Cardiac muscle cell (in vitro differentiated cells and primary cell): ENCODE data around the gene NARS2. TPM values are rescaled to one million over a fixed set of nuclear protein-coding genes. Genes with fewer than 3 reads are reported as not detected.

Experiments
- DNase-seq, 2 donors: peaks; one replicate each; pipeline versions ENCODE4 v3.0.0 to v3.0.0-alpha.2; 2010 to 2017; ENCODE audit warnings: low read depth in 1 of 2, low spot score in 1 of 2
- H3K27ac ChIP-seq: fragments of 200-600 bp; sonication (generic); 2 replicates; pipeline ENCODE4 v1.5.1; 2016
- H3K27me3 ChIP-seq: fragments of 200-600 bp; sonication (generic); 2 replicates; pipeline ENCODE4 v1.6.0; 2016; ENCODE audit warnings: control low read depth
- H3K36me3 ChIP-seq: fragments of 200-600 bp; sonication (generic); 2 replicates; pipeline ENCODE4 v1.5.1; 2016; ENCODE audit warnings: control low read depth
- H3K4me1 ChIP-seq: fragments of 200-600 bp; sonication (generic); 2 replicates; pipeline ENCODE4 v1.8.1; 2017; ENCODE audit warnings: low read depth, mild to moderate bottlenecking, mixed run types
- H3K4me3 ChIP-seq: fragments of 200-600 bp; sonication (generic); 2 replicates; pipeline ENCODE4 v1.5.1; 2016; ENCODE audit warnings: mild to moderate bottlenecking
- H3K9me3 ChIP-seq: fragments of 200-600 bp; sonication (generic); 2 replicates; pipeline ENCODE4 v1.5.1; 2017; ENCODE audit warnings: low read depth, mild to moderate bottlenecking, control low read depth
- polyA plus RNA-seq: library from polyadenylated mRNA; unstranded; fragments of >200 nt; fragmentation: Nextera tagmentation; extraction: Ambion mirVana; gene quantifications from 2 replicates; pipeline ENCODE4 v1.2.1, GENCODE V29; 2016
- total RNA-seq: library from RNA; depleted of rRNA; stranded (reverse); fragments of >200 nt; gene quantifications from 2 replicates; pipeline ENCODE4 v1.2.3, GENCODE V29; 2016
- TF ChIP-seq, protein P1 (sequence below): IDR thresholded peaks from 2 replicates; pipeline ENCODE4 v1.5.1; 2012; ENCODE audit warnings: low read depth, mild to moderate bottlenecking, low read length

The NARS2 gene
- total and polyA plus RNA-seq, 2 experiments from 2014 or later: 27.2 to 40.5 TPM

DNA sequence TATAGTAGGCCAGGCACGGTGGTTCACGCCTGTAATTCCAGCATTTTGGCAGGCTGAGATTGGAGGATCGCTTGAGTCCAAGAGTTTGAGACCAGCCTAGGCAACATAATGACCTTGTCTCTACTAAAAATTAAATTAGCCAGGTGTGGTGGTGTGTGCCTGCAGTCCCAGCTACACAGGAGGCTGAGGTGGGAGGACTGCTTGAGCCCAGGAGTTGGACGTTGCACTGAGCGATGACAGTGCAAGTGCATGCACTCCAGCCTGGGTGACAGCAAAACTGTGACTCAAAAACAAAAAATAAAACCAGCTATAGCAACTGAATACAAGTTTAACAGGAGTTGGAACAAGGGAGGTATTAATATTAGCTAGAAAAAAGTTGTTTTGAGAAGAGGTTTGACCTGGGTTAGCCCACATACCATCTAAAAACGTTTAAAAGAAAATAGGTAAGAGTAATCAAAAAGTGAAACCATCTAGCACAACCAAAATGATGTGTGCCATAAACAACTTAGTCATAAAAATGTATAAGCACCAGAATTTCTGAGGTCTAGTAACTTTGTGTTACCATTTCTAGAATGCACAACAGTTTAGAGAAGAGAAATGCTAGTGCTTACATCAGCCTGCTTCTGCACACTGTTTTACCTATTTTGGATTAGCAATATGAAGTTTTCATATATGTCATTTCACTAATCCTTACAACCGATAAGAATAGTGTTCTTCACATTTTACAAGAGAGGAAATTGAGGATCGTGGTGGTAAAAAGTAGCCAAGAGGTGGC lies 26.5 kb downstream of the NARS2 start:
- no peaks in the 10 kb centered on the region for H3K27me3 ChIP-seq
- DNase-seq: no peak
- no peaks in the 10 kb centered on the region for H3K9me3 ChIP-seq
- no peak overlapping the region for H3K27ac ChIP-seq
- TF ChIP-seq, protein P1, sequence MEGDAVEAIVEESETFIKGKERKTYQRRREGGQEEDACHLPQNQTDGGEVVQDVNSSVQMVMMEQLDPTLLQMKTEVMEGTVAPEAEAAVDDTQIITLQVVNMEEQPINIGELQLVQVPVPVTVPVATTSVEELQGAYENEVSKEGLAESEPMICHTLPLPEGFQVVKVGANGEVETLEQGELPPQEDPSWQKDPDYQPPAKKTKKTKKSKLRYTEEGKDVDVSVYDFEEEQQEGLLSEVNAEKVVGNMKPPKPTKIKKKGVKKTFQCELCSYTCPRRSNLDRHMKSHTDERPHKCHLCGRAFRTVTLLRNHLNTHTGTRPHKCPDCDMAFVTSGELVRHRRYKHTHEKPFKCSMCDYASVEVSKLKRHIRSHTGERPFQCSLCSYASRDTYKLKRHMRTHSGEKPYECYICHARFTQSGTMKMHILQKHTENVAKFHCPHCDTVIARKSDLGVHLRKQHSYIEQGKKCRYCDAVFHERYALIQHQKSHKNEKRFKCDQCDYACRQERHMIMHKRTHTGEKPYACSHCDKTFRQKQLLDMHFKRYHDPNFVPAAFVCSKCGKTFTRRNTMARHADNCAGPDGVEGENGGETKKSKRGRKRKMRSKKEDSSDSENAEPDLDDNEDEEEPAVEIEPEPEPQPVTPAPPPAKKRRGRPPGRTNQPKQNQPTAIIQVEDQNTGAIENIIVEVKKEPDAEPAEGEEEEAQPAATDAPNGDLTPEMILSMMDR: no peak
- H3K4me1 ChIP-seq: peaks cover 21% of the 10 kb centered on the region
- H3K4me3 ChIP-seq: no peak overlapping the region
- H3K36me3 ChIP-seq: no peaks in the 10 kb centered on the region

DNA sequence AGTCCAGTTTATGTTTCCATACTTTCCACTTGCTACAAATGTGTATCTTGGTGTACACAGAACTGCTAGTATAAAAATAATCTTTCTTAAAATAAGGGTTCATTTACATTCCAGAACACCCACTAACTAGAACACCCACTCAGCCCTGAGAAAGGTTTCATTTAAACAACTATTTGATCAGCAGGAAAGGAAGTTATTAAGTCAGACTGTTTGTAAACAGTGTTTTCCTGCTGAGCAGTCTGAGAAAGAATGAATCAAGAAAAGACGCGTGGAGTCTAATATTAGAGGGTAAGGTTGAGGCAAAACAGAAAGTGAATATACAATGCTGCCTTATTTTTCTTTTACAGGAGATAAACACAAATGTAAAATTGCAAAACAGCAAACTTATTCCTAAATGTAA lies 32.7 kb downstream of the NARS2 start:
- no peaks in the 10 kb centered on the region for H3K36me3 ChIP-seq
- peaks cover 11% of the 10 kb centered on the region for H3K4me1 ChIP-seq
- TF ChIP-seq, protein P1: no peak
- no peak overlapping the region for H3K27ac ChIP-seq
- H3K27me3 ChIP-seq: no peaks in the 10 kb centered on the region
- no peak overlapping the region for H3K4me3 ChIP-seq
- no peaks in the 10 kb centered on the region for H3K9me3 ChIP-seq
- no peak for DNase-seq

DNA sequence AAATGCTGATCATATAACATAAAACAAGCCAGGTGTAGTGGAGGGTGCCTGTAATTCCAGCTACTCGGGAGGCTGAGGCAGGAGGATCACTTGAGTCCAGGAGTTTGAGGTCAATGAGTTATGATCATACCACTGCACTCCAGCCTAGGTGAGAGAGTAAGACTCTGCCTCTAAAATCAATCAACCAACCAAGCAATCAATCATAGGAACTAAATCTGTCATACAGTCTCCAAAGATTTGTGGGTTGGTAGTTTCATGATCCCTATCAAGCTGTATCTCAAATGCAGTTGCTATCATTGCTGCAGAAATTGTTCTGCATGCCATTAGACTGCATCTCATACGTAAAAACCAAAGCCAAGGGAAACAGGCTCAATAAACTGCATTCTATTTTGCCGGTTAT lies 33.1 kb downstream of the NARS2 start:
- no peaks in the 10 kb centered on the region for H3K9me3 ChIP-seq
- H3K36me3 ChIP-seq: no peaks in the 10 kb centered on the region
- TF ChIP-seq, protein P1: no peak
- no peaks in the 10 kb centered on the region for H3K27me3 ChIP-seq
- H3K27ac ChIP-seq: no peak overlapping the region
- DNase-seq: no peak
- no peak overlapping the region for H3K4me3 ChIP-seq
- peaks cover 11% of the 10 kb centered on the region for H3K4me1 ChIP-seq

- TF ChIP-seq, protein P1: no peak
- H3K27ac ChIP-seq: peak overlapping the region; percentile 31
These were observed 34.4 kb downstream of the NARS2 start for GRCh38 chr11:78540256-78540655.

DNA sequence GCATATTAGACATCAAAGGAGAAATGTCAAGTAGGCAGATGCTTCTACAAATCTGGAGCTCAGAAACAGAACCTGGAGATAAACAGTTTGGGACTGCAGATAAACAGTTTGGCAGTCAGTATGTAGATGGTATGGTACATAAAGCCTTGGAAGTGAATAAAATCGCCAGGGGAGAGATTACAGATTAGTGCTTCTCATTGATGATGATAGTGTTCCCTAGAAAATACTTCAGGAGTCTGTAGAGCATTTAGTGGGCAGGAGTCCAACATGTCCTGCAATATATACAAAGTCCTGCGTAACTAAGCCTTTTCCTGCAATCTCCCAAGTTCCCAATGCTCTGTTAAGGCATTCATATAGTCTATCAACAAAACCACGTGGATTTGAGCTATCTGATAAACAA lies 35.2 kb downstream of the NARS2 start:
- no peak overlapping the region for H3K4me3 ChIP-seq
- TF ChIP-seq, protein P1: no peak
- no peaks in the 10 kb centered on the region for H3K9me3 ChIP-seq
- DNase-seq: peak in 1 of 2 donors; percentile 51
- H3K27me3 ChIP-seq: no peaks in the 10 kb centered on the region
- H3K27ac ChIP-seq: no peak overlapping the region
- H3K4me1 ChIP-seq: peaks cover 11% of the 10 kb centered on the region
- no peaks in the 10 kb centered on the region for H3K36me3 ChIP-seq

More at GRCh38 chr11:78540256-78540655, 34.4 kb downstream of the NARS2 start:
- H3K4me3 ChIP-seq: no peak overlapping the region
- H3K9me3 ChIP-seq: no peaks in the 10 kb centered on the region
- no peaks in the 10 kb centered on the region for H3K27me3 ChIP-seq
- no peaks in the 10 kb centered on the region for H3K36me3 ChIP-seq
- H3K4me1 ChIP-seq: peaks cover 11% of the 10 kb centered on the region
- DNase-seq: no peak
